Measurements from ENCODE around the gene UBE2D4.
"Not testable (repeated sequence)": the region's sequence is repeated elsewhere in the genome, so short reads cannot be mapped to it uniquely, and the experiment has no call there.

Gene UBE2D4

DNA sequence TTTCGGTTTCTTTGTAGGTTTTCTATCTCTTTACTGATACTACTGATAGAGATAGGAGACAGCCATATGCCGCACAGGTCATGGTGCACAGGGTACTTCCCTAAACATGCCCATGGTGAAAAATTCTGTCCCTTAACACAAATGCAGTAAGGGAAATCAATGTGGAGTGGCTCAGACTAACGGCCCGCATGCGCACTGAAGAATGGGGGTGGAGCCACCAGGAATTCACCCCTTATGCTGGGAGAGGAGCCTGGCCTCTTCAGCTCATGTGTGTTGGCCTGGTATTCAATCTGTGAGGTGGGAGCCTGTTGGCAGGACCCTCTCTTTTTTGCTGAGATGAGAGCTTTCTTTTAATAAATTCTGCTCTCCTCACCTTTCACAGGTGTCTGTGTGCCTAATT, 11.4 kb upstream of the UBE2D4 start:
- no peak for DNase-seq (ENCODE audit: low spot score)

DNA sequence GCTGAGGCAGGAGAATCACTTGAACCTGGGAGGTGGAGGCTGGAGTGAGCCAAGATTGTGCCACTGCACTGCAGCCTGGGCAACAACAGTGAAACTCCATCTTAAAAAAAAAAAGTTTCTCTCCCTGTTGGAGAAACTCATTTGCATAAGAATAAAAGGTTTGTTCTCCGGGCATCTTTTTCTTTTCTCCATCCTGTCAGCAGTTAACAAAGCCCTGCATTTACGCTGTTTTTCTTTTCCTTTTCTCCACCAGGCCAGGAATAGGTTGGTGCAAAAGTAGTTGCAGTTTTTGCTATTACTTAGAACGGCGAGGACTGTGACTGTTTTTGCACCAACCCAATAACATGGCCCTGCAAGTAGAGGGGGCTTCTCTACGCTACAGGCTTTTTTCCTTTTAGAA, 10.3 kb upstream of the UBE2D4 start:
- DNase-seq (ENCODE audit: low spot score), result no peak

DNA sequence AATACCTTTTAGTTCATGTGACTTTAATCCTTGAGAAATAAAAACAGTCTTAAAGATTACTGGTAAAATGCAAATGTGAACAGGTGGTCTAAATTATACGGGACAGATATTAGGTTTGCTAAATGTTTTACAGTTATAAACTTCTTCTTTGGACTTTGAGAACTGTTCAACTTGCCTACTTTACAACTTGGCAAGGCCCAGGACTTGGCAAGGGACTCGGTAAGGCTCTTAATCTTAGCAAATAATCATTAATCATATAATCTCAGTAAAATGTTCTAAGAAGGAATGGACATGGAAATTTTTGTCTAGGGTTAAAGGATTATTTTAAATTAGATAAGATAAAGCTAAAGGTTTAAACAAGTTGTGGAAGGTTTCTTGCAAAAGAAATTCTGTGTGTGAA, 4.8 kb upstream of the UBE2D4 start:
- DNase-seq (ENCODE audit: low spot score), result no peak

GRCh38 chr7:43922726-43923125, 3.5 kb upstream of the UBE2D4 start:
- no peak for DNase-seq (ENCODE audit: low spot score)

DNA sequence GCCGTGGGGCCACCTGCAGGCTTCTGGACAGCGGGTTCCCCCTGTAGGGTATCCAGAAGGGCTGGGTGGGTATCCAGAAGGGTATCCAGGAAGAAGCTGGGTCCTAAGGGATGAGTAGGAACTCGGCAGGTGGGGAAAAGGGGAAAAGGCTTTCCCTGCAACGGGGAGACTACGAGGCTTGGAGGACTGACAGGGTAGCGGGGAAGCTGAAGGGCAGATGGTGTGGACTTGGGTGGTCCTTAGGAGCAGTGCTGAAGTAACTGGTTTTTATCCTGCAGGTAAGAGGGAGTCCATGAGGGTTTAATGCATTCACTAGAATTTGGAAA, 525 bp downstream of the UBE2D4 start:
- no peak for DNase-seq (ENCODE audit: low spot score)

DNA sequence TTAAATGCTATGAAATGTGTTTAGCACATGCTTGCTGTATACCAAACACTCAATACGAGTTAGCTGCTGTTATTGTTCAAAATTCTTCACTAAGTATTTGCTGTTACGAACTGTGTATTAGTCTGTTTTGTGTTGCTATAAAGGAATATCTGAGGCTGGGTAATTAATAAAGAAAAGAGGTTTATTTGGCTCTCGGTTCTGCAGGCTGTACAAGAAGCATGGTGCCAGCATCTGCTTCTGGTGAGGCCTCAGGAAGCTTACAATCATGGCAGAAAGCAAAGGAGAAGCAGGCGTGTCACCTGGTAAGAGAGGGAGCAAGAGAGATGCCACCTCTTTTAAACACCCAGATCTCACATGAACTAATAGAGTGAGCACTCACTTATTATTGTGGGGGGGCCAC, 1.6 kb downstream of the UBE2D4 start:
- no peak for DNase-seq (ENCODE audit: low spot score)

DNA sequence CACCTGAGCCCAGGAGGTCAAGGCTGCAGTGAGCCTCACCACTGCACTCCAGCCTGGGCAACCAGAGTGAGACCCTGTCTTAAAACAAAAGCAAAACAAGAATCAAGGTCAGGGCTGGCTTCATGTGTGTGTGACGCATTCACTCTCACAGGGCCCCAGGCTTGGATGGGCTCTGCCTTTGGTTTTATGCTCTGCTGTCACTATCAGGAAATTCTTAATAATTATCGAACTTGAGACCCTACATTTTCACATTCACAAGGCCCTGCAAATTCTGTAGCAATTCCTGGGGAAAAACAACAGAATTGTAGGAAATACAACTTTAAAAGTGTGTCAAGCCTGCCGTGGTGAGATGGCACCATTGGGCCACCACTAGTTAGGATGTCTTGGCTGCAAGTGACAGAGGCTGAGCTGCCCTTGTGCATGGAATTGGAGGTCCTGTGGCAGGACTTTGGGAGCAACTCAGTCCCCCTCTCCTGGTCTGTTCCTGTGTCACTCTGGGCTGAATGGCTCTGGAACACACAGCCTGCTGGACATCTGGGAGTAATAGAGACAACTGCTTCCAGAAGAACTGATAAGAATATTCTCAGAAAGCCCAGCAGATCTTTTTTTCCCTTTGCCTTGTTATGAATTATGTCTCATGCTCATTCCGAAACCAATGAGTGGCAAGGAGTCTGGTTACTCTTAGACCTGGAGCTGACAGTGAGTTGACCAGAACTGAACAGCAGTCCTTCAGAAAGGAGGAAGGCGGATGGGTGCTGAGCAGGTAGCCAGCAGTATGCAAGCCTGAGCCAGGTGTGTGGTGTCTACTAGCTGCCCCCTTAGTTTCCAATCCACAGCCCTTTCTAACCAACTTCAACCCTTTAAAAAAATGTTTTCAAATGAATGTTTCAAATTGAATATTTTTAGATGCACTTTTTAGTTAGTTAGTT, 3.6 kb downstream of the UBE2D4 start:
- no peak for DNase-seq (ENCODE audit: low spot score)

GRCh38 chr7:43931346-43931745, 5.1 kb downstream of the UBE2D4 start:
- DNase-seq (ENCODE audit: low spot score), result no peak

- no peak for DNase-seq (ENCODE audit: low spot score)
These were observed 7.8 kb downstream of the UBE2D4 start for GRCh38 chr7:43933902-43934560.

- no peak for DNase-seq (ENCODE audit: low spot score)
These were observed 11.2 kb downstream of the UBE2D4 start for GRCh38 chr7:43937444-43937843.

DNA sequence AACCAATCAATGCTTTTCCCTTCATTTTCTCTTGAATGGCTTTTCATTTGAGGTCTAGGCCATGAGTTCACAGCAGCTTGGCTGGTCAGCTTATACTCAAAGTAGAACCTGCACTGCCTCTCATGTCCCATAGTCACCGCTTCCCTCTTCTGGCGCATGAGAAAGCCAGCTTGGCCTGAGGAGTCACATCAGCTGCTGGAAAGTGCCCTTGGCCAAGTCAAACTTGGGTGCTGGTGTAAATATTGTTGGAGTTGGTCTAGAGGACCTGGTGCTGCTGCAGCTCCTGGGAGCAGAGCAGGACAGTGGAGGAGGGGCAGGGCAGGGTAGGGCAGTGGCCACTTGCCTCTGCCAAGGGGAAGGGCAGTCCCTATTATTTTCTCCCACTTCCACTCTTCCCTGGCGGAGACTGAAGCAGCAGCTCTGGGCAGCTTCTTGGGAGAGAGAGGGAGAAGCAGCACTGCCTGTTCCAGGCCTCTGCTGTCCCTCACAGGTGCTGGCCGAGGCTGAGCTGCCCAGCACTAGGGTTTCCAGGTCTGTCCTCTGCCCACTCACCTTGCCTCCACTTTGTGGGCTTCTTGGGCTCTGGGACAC, 12.8 kb downstream of the UBE2D4 start:
- DNase-seq (ENCODE audit: low spot score), result no peak

- no peak for DNase-seq (ENCODE audit: low spot score)
These were observed 16.0 kb downstream of the UBE2D4 start for GRCh38 chr7:43942250-43942649.

DNA sequence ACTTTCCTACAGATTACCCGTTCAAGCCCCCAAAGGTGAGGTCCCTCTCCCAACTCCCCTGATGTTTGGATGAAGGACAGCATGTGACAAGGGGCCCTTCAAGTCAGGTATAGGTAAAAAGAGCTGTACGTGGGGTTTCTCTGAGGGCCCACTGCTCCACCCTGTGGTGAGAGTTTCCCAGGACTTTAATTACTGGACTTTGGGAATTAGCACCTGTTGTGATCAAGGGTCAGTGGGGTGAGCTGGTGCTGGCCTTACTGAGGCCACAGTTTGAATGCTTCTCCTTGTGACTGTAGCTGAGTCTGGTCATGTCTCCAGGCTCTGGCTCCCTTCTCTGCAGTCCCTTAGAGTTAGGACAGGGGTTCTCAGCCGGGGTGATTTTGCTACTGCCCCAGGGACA, 16.8 kb downstream of the UBE2D4 start:
- no peak for DNase-seq (ENCODE audit: low spot score)

GRCh38 chr7:43943417-43944187, 17.4 kb downstream of the UBE2D4 start:
- no peak for DNase-seq (ENCODE audit: low spot score)

- DNase-seq (ENCODE audit: low spot score), result no peak
These were observed 18.1 kb downstream of the UBE2D4 start for GRCh38 chr7:43944286-43944685.

DNA sequence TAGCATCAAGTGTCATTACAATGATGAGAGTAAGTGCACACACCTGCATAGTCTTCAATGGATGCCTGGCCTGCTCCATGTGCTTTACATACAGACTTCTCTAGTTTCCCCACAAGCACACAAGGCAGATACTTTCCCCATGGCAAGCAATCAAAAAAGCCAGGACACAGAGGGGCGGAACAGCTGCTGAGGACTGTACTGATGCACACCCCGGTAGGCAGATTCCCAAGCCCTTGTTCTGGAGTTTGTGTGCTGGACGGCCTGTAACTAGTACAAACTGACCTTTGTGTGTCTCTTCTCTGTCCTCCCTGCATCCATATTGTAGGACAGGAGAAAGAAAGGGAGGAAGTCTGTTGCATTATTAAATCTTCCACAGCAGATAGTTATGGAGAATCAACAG, 25.8 kb downstream of the UBE2D4 start:
- no peak for DNase-seq (ENCODE audit: low spot score)

GRCh38 chr7:43953071-43953470, 26.8 kb downstream of the UBE2D4 start:
- no peak for DNase-seq (ENCODE audit: low spot score)

DNA sequence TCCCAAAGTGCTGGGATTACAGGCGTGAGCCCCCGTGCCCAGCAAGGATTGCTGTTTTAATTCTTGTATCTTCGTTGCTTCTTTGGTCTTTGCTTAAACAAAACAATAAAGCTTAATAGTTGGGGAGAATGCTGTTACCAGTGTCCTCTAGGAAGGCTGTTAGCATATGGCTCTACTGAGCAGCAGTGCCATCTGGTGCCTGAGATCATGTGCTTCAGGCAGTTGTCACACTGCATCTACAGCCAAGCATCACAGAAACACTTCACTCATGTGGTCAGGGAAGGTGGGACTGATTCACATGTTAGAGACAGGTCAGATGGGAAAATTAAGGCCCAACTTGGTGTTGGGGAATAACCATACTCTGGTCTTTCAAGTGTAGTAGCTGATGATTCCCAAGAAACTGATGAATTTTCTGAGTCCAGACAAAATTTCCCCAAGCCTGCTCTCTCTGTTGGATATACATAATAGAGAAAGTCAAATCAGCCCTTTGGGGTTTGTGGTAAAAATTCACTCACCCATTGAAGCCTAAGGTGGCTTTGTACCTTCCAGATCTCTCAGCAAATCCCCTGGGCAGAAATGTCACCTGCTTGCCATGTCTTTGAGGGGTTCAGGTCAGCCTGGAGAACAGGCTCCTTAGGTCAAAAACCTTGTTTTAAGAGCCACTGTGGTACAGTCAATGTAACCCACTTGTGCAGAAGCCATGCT, 28.4 kb downstream of the UBE2D4 start:
- DNase-seq (ENCODE audit: low spot score), result peak; percentile 86

DNA sequence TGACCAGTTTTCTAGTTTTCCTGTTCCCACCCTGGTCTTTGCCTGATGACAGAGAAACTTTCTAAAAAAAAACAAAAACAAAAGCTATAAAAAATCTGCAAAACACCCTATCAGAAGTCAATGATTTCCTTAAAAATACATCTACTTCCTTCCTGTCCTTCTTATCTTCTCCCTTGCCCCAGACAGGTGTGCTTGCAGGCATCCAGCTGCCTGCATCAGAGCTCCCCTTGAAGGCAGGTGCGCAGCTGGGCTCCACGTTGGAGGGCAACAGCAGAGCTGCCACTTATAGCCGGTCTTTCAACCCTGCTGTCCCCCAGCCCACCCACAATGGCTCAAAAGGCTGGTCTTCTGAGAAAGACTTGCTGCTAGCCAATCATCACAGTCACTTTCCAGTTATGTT, 29.8 kb downstream of the UBE2D4 start:
- no peak for DNase-seq (ENCODE audit: low spot score)

DNA sequence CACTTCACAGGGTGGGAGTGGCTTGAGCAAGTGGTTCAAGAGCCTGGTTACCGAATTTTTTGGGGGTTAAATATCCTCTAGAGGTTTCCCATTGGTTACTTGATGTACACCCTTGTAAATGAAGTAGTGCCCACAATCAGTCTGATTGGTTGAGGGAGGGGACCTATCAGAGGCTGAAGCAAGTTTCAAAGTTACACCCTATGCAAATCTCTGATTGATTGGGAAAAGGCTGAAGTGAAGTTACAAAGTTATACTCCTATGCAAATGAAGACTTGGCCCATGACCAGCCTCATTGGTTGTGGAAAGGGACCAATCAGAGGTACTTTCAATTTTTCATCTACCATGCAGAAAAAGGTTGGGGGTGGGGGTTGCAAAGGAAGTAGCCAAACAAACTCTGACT, 34.7 kb downstream of the UBE2D4 start:
- DNase-seq (ENCODE audit: low spot score), result no peak

DNA sequence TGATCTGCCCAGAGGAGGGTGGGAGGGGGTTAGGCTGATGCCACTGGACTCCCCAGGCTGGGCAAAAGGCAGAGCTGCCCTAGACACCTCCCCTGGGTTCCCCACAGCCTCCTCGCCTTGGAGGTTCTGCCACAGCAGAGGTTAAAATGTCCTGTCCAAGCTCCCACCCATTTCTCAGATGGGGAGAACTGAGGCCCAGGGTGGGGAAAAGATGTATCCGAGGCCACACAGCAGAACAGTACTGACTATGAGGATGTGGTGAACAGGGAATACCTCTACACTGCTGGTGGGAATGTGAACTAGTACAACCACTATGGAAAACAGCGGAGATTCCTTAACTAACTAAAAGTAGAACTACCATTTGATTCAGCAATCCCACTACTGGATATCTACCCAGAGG, 40.2 kb downstream of the UBE2D4 start:
- DNase-seq (ENCODE audit: low spot score), result not testable (repeated sequence)

All from Ammon's horn (tissue), 1 donor.